C4-2B (cell line): Measurements from ENCODE around the gene EGFLAM.

Experiments used
- H3K27ac ChIP-seq: fragments of 450-650 bp; 2 replicates; pipeline ENCODE4 v1.5.1; 2017
- ZFX ChIP-seq: fragments of 450-650 bp; IDR thresholded peaks from 2 replicates; pipeline ENCODE4 v1.6.1; 2017
- TF ChIP-seq, protein P1 (sequence below): fragments of 450-650 bp; conservative IDR thresholded peaks from 2 replicates; pipeline ENCODE4 v1.5.1; 2017; ENCODE audit warnings: mild to moderate bottlenecking

EGFLAM gene

GRCh38 chr5:38373743-38374142 lies 115.4 kb downstream of the EGFLAM start:
- TF ChIP-seq ZFX = no peak
- TF ChIP-seq, protein P1, sequence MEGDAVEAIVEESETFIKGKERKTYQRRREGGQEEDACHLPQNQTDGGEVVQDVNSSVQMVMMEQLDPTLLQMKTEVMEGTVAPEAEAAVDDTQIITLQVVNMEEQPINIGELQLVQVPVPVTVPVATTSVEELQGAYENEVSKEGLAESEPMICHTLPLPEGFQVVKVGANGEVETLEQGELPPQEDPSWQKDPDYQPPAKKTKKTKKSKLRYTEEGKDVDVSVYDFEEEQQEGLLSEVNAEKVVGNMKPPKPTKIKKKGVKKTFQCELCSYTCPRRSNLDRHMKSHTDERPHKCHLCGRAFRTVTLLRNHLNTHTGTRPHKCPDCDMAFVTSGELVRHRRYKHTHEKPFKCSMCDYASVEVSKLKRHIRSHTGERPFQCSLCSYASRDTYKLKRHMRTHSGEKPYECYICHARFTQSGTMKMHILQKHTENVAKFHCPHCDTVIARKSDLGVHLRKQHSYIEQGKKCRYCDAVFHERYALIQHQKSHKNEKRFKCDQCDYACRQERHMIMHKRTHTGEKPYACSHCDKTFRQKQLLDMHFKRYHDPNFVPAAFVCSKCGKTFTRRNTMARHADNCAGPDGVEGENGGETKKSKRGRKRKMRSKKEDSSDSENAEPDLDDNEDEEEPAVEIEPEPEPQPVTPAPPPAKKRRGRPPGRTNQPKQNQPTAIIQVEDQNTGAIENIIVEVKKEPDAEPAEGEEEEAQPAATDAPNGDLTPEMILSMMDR = no peak
- H3K27ac ChIP-seq = no peak overlapping the region

DNA sequence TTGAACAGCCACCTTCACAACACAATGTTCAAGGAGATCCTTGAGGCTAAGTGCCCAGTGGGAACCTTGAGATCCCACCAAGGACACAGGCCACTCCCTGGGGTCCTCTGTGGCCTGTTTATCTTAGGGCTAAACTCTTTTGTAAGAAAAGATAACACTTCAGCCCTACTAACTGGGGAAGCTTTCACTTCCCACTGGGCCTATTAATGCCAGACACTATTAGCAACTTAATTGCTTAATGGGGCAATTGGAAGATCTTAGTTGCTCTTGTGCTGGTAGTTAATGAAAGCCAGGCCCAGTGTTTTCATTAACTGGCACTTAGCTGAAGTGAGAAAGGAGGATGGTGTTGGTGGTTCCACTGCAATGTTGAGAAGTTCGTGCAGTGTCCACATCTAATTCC lies 117.1 kb downstream of the EGFLAM start:
- TF ChIP-seq, protein P1 = no peak
- TF ChIP-seq ZFX = no peak
- H3K27ac ChIP-seq = no peak overlapping the region

- no peak overlapping the region for H3K27ac ChIP-seq
- no peak for TF ChIP-seq ZFX
- TF ChIP-seq, protein P1 = no peak
These were observed 118.0 kb downstream of the EGFLAM start for GRCh38 chr5:38376404-38376803.

GRCh38 chr5:38378579-38378978 lies 120.2 kb downstream of the EGFLAM start:
- no peak overlapping the region for H3K27ac ChIP-seq
- TF ChIP-seq ZFX = no peak

DNA sequence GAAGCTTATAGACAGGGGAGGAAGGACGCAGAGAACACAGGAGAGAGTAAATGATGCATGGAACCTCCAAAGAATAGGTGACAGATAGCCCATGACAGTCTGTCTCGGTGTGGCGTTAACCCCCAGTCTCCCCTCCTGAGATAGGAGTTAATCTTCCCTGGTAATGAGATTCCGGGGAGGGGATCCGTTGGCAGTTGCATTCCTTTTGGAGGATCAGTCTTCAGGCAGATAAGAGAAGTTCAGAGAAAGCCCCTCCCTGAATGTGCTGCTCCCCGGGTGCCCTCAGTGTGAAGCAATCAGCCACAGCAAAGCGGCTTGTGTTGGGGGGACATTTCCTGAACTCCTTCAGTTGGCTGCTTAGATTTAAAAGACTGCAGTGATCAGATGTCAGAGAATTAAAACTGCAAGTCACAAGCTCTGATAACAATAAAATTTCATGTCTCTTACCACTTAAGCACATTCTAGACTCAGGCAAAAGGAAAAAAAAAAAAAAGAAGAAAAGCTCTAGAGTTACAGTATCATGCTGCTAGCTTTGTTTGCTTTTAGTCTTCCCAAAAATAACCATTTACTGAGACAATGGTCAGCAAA lies 121.1 kb downstream of the EGFLAM start:
- H3K27ac ChIP-seq = no peak overlapping the region

GRCh38 chr5:38380537-38380936 lies 122.2 kb downstream of the EGFLAM start:
- TF ChIP-seq, protein P1 = no peak
- TF ChIP-seq ZFX = no peak
- no peak overlapping the region for H3K27ac ChIP-seq

More for the DNA sequence above, 121.1 kb downstream of the EGFLAM start:
- TF ChIP-seq, protein P1 = no peak
- TF ChIP-seq ZFX = no peak

DNA sequence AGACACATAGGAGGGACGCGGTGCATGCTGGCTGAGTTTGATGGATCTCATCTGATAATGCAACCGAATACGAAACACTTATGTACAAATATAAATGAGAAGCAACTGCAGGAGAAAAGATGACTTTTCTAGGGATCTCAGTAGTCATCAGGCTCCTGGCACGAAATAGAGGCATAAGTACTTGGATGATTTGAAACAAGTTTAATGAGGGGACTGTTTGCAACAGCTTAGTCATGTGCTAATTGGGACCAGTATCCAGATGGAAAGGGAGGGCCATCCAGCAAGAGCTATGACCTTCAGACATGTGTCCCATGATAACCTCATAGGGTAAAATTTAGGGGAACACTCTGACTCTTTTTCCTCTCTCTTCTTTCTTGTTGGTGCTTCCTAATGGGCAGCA lies 123.0 kb downstream of the EGFLAM start:
- no peak for TF ChIP-seq ZFX
- TF ChIP-seq, protein P1 = no peak

GRCh38 chr5:38382898-38383297 lies 124.5 kb downstream of the EGFLAM start:
- TF ChIP-seq ZFX = no peak
- TF ChIP-seq, protein P1 = peak; percentile 92

More for the DNA sequence above, 123.0 kb downstream of the EGFLAM start:
- H3K27ac ChIP-seq = no peak overlapping the region

More at GRCh38 chr5:38382898-38383297, 124.5 kb downstream of the EGFLAM start:
- no peak overlapping the region for H3K27ac ChIP-seq
